T-helper 2 cell (primary cell): Measurements from ENCODE around the gene ACBD5.
"Not testable (repeated sequence)": the region's sequence is repeated elsewhere in the genome, so short reads cannot be mapped to it uniquely, and the experiment has no call there.

Experiments
- DNase-seq, 5 experiments: peaks; one replicate each; pipeline versions ENCODE4 v3.0.0 to v3.0.0-alpha.2; 2012 to 2022
- total RNA-seq, 2 donors: gene quantifications; one replicate each; lab custom pipeline; 2026; lab: John Stamatoyannopoulos, UW

Gene ACBD5, protein sequence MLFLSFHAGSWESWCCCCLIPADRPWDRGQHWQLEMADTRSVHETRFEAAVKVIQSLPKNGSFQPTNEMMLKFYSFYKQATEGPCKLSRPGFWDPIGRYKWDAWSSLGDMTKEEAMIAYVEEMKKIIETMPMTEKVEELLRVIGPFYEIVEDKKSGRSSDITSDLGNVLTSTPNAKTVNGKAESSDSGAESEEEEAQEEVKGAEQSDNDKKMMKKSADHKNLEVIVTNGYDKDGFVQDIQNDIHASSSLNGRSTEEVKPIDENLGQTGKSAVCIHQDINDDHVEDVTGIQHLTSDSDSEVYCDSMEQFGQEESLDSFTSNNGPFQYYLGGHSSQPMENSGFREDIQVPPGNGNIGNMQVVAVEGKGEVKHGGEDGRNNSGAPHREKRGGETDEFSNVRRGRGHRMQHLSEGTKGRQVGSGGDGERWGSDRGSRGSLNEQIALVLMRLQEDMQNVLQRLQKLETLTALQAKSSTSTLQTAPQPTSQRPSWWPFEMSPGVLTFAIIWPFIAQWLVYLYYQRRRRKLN
- 49.8 to 53.3 reads per million in 2 donors for total RNA-seq

DNA sequence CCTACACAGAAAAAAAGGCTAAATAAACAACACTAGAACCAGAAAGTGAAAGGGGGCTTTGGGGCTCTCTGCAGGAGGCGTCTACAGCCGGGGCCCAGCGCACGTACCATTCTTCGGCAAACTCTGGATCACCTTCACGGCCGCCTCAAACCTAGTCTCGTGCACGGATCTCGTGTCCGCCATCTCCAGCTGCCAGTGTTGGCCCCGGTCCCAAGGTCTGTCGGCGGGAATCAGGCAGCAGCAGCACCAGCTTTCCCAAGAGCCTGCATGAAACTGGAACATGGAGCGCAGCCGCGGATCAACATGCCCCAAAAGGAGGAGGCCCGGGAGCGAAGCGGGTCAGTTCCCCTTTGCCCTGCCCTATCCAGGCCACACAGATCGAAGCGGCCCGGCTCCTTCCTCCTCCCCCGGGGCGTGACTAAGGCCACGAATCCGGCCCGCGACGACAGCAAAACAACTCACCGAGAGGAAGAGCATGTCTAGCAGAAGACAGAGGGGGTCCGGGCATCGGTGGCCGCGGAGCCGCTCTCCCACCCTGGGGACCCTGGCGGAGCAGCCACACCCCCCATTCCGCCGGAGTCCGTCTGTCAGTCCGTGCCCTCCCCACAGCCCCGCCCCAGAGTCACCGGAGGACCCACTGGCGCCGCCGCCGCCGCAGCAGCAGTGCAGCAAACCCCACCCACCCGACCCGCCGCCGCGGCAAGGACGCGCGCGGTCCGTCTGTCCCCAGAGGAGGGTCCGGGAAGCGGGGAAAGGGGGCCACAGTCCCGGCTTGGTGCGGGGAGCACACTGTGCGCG lies at the start of gene ACBD5:
TSS of gene ACBD5 (minus strand) at position 586 of the 798 bp plus-strand sequence. CDS start at position 477, 109 bp downstream.
- DNase-seq: peak; percentile 52 to 80 (median 61)

DNA sequence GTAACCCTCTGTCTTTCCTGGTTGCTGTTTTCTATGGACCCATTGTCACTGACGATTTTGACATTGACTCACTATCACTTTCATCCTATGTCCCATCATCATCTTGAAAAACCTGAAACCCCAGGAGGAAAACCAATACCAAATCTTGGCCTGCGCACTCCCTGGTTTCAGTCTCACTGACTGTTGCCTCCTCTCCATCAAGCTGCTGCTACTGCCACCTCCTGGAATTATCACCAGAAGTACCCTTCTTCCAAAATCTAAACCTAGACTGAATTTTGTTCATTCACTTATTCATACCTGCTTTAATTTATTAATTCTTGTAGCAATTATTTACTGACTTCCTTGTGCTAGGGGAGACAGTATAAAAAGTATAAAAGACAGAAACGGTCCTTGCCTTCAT lies 44.5 kb upstream of the ACBD5 start:
- peak in 2 of 5 experiments; percentile 34 to 59 for DNase-seq

DNA sequence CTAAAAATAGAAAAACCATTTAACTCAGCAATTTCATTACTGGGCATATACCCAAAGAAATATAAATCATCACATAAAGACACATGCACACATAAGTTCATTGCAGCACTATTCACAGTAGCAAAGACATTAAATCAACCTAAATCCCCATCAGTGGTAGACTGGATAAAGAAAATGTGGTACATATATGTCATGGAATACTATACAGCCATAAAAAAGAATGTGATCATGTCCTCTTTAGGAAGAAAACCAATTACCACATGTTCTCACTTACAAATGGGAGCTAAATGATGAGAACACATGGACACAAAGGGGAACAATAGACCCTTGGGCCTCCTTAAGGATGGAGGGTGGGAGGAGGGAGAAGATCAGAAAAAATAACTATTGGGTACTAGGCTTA lies 36.0 kb upstream of the ACBD5 start:
- DNase-seq: no peak

DNA sequence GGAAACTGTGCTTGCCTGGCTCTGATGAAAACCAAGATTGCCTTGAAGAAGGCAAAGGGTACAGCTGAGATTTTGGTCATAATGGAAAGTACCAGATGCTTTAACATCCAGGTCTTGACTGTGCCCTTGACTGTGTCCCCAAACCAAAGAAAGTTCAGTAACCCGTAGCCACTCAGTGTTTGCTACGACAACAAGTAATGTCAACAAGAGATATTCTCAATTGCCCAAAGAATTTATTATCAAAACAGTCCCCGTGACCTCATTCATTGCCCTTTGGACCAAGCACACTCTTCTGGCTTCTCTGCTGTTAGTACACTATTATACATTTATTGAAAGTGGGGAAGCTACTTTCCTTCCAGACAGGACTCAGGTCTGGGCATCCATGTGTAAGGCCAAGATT lies 25.4 kb upstream of the ACBD5 start:
- DNase-seq: not testable (repeated sequence)

DNA sequence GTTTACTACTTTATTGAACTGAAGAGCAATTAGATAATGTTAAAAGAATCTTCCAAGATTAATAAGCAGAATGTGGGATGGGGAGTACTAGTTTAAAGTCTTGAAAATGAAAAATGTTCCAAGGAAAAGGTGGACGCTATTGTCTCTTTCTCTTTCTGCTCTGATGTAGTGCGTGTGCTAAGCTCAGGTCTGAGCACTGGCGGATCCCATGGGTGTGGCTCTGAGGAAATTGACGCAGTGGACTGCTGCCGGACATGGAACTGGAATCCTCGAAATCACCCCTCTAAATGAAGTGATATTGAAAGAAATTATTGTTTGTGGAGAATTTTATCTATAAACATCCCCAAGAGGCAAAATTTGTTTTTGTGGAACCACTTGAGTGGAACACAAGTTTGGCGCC lies 22.2 kb upstream of the ACBD5 start:
- not testable (repeated sequence) for DNase-seq

DNA sequence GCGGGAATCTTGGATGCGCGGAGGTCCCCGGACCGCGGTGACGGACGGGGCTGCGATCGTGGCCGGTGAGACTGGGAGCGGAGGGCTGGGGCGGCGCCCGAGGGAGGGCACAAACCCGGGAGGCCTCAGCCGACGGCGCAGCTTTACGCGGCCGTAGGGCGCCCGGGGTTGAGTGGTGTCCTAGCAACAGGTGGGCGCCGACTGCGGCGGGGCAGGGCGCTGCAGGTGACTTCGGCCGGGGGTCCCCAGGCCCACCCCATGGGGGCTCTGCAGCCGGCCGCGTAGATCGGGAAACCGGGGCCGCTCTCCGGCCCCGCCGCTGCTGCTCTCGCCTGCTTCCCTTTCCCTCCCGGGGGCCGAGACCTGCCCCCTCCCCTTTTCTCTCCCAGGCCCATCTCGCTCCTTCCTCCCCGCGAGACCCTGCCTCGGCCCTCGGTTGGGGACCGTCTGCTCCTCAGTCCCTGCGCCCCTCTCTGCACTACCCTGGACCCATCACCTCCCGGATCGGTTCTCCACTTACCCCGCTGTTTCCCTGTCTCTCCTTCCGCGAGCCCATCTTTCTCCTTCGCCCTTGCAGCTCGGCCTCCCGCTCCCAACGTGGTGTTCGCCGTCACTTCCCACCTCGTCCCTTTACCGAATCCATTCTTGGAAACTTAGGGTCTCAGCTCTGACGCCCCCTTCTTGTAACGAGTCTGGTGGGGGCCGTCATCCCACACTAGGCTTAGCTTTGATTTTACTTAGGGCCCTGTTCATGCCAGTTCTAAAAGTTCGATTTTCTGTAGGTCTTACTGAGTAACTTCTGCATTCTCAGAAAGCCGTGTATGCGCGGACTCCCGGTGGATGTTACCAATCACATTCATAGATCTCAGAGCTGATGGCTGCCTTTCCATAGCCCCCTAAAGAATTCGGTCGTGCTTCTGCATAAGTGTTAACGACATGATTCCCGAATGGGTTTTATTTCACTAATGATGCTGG lies 18.5 kb upstream of the ACBD5 start:
- peak in 1 of 5 experiments; percentile 19 for DNase-seq

DNA sequence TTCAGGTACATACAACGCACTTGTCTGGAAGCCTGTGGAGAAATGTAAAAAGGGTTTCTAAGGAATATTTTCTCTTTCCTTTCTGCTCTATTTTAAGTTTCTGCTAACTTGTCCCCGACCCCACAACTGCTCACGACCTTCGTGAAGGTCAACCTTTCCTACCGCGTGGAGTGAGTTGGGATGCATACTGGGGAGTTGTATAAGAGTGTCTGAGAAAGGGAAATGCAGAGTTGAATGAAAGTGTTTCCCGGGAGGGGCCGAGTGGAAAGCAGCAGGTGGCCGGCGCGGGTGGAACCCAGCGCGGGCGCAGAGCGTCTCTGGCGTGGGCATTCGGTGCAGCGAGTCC lies 17.9 kb upstream of the ACBD5 start:
- DNase-seq: no peak

DNA sequence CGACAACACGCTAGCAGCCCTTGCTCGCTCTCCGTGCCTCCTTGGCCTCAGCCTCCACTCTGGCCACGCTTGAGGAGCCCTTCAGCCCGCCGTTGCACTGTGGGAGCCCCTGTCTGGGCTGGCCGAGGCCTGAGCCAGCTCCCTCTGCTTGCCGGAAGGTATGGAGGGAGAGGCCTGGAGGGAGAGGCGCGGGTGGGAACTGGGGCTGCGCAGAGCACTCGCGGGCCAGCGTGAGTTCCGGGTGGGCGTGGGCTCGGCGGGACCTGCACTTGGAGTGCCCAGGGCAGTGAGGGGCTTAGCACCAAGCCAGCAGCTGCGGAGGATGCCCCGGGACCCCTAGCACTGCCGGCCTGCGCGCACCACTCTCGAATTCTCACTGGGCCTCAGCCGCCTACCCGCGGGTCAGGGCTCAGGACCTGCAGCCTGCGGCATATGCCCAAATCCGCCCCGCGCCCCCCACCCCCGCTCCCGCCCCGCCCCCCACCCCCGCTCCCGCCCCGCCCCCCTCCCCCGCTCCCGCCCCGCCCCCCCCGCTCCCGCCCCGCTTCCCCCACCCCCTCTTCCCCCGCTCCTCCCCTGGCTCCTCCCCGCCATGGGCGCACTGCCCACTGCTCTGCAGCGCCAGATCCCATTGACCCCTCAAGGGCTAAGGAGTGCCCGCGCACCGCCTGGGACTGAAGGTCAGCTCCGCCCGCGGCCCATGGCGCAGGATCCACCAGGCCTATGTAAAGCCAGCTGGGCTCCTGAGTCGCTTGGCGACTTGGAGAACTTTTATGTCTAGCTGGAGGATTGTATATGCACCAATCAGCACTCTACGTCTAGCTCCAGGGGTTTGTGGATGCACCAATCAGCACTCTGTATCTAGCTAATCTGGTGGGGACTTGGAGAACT lies 15.9 kb upstream of the ACBD5 start:
- DNase-seq: no peak

DNA sequence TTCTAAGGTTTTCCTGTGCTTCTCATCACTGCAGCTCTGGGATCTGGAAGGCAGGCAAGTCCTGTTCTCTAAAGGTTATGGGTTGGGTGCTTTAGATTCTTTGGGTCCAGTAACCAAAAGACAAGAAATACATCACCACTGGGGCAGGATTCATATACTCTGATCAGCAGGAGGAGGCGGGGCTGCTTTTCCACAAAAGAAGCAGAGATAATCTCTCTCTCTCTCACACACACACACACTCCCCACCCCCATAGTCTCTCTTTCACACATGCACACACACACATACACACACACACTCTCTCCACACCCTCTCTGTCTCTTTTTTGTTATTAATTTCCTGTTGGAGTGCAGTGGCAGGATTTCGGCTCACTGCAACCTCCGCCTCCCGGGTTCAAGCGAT lies 13.0 kb upstream of the ACBD5 start:
- peak in 1 of 5 experiments; percentile 15 for DNase-seq

DNA sequence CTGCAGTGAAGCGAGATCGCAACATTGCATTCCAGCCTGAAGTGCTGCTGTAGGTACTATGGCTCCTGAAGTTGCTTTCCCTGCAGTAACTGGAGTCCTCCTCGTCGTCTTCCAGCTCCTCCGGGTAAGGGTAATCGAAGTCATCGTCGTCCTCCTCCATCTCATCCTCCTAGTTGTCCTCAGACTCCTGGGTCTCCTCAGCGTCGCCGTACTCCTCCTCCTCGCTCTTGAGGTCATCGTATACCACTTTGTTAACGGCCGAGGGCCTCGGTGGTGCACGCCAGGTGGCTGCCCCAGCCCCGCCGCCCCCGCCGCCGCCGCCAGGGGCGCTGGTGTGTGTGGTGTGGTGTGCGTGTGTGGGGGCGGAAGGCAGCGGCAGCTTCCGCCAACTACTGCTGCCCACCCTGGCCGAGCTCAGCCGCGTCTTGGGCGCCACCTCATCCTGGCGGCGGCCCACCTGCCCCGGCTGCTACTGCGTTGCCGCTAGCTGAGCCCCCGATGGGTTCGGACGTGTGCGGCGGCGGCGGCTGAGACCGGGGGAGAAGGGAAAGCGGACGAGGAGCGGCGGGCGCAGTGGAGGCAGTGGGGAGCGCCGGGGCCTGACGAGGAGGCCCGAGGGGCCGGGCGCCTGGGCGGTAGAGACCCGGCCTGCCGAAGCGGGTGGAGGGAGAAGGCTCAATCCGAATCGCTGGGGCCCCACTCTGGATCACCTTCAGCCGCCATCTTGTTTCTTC lies 11.8 kb upstream of the ACBD5 start:
- peak; percentile 50 to 86 (median 69) for DNase-seq

DNA sequence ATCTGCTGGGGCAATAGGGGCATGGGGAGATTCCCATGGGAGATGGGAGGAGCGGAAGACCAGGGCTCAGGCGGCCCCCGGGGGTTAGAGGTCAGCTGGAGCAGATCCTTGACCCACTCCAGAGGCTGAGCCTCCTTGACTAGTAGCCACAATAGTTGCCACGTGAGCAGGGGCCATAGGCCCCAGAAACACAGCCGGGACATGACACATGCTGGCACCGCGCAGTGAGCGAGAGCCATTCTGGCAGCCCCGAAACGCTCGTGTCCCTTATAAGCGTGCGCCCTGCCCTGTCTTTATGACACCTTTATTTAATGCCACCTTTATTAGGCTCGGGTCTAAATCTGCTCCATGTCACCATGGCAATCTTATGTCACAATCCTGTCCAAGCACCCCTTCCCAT lies 11.0 kb upstream of the ACBD5 start:
- DNase-seq: no peak

DNA sequence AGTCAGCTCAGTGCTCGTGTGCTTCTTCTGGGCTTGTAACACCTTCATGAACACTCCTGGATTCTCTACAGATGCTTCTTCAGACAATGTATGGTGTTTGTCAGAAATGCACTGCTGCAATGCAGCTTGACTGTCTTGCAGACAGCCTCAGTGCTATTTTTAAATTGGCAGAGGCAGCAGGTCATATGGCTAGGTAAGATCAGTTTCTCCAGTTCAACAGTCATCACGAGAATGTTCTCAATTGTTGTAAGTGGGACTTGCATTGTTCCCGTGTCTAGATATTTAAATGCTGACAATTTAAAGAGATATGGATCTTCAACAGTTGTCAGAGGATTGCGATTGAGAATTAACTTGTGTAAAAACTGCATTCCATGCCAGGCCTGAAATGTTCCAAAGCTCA lies 7.6 kb upstream of the ACBD5 start:
- DNase-seq: no peak

DNA sequence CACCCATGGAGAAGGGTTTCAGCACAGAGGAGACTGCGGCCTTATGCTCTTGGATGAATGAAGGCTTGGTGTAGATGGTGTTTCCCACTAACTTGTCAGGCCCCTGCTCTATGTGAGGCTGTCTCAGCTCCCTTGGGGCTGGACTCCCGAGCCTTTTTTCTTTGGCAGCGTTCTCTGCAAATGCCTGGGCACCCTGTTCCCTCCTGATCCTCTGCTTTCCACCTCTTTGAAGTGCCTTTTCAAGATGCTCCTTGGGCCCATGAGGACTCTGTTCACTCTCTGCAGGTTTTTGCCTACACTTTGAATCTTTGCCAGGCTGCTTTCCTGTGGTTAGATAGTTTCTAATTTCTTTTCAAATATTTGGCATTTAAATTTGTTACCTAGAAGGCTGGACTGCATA lies 6.8 kb upstream of the ACBD5 start:
- DNase-seq: no peak

DNA sequence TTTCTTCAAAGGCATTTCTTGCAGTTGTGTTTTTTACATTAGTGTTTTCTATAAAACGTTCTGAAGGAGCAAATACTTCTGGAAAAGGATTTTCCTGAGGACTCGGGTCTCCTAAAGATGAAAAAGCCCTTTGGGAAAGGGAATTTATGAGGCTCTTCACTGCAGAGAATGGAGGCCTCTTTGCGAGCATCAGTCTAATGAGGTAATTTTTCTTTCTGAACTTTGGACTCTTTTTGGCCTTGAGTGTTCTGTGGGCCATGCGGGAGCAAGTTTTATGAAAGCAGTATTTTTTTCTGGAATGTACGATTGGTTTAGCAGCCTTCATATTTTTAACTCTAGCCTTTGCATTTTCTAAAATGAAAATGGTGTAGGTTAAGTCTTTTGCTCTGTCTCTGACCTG lies 6.4 kb upstream of the ACBD5 start:
- DNase-seq: no peak

DNA sequence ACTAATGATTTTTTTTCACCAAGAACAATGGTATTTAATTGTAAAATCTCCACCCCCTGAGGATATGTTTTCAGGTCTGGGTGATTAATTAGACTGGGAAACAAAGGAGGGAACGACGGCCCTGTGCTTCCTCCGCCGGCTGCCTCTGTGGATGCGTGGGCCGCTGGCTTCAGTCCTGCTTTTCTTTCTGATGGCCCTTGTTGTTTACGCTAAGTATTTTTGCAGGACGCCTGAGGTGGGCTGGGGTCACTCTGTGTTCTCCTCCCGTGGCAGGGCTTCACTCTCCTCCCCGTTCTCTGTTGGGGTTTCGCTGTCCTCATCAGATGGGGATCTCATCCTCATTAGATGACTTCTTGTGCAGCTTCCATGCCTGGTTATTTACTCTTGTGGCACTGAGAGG lies 5.2 kb upstream of the ACBD5 start:
- DNase-seq: no peak

DNA sequence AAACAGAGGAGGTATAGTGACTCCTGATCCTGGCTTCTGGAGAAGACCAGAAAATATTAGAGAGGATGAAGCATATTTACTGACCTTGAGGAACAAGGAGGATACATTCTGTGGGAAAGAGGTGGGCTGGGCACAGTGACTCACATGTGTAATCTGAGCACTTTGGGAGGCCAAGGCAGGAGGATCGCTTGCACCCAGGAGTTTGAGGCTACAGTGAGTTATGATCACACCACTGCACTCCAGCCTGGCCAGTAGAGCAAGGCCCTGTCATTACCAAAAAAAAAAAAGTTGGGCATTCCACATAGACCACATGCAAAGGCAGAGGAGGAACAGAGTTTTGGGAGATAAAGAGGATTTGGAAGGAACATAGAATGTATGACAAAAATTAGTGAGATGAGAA lies 4.4 kb upstream of the ACBD5 start:
- DNase-seq: no peak

DNA sequence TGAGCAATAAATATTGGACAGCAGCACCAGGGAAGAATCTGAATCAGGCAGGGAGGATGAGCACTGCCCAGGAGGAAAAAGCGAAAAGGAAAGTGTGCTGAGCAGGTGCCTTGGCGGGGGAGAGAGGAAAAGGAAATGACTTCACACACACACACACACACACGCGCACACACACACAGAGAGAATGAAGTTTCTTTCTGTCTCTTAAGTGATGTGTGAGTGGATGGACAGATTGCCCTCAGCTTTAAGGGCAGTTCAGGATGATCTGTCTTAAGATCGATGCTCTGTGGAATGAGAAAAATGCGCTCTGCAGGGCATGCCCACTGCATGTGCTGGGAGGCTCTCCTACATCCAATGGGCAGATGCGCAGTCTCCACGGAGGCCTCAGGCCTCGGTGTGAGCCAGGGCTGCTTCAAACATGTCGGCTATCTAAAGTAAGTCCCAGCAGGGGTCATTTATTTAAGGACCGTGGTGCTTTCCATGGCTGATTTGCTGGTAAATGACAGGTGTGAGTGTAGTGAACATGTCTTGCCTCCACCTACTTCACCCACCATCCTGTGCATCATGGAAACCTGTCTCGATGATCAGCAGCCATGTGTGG lies 2.5 kb upstream of the ACBD5 start:
- DNase-seq: peak in 4 of 5 experiments; percentile 41 to 95 (median 69)

DNA sequence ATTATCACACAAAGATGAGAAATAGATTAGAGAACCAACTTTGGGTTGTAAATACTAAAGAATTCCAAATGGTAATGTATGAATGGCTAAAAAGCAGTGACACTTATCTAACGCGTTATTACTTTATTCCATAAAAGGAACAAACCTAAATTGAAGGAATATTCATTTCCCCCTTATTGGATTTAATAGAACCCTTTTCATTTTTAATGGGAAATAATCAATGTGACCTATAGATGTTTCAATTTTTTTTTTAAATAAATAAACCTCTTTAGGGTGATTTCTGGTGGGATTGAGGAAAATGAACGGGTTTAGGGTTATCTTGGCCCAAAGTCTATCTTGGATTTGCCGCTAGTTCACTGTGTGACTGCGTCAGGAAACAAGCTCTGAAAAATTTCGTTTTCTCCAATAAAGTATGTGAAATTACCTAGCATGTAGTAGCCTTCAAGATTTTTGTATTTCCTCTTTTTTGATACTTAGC lies 1.9 kb upstream of the ACBD5 start:
- DNase-seq: no peak

DNA sequence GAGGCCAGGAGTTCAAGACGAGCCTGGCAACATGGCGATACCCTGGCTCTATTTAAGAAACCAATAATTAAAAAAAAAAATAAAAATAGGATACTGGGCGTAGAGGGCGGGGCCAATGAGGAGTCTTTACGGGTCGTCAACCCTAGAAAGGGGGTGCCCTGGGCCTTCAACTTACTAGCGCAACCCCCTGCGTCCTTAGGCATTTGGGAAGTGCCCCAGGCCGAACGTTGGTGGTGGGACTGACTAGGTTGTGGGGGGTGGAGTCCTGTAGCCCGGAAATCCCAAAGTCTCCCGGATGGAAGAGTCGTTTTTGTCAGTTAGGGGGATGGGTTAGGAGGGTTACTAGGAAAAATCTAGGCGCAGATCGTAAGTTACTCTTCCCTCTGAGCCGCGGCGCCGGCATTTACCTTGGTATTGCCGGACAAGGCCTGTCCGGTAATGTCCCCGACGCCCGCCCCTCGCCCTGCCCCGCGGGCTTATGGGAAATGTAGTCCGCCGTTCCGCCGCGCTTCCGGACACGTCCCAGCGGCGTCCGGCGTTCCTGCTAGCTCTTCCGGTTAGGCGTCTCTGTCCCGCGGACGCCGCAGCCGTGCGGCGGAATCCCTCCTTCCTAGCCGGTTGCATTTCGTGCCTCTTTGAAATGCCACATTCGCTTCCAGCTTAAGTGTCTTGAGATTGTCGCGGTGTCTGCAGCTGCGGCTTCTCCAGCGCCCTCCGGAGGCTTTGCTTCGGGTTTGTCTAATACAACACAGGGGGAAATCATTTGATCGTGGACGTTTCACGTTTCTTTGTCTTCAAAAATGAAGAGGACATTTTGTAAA lies 1.3 kb upstream of the ACBD5 start:
- DNase-seq: peak; percentile 78 to 97 (median 78)
